Peyer's patch (tissue), 4 donors: ENCODE data around the gene PPARA.

ENCODE experiments used
- CTCF ChIP-seq, 6 experiments: fragments of 450-650 bp in 4 of 6; fragments of 200-600 bp in 2 of 6; sonication (generic) in 1 of 6; IDR thresholded peaks; one replicate each; pipeline ENCODE4 v1.5.1; 2017 to 2019; ENCODE audit warnings: antibody characterized with exemption in 6 of 6, mild to moderate bottlenecking in 3 of 6, moderate library complexity in 1 of 6
- POLR2A ChIP-seq, 2 donors: fragments of 450-650 bp; IDR thresholded peaks; one replicate each; pipeline ENCODE4 v1.5.1; 2017; ENCODE audit warnings: antibody characterized with exemption in 2 of 2, mild to moderate bottlenecking in 2 of 2, moderate library complexity in 2 of 2

- TF ChIP-seq CTCF (IDR thresholded peaks at IDR 0.05) (no peak), POLR2A (IDR thresholded peaks at IDR 0.05) (no peak)
Observed at GRCh38 chr22:46240506-46240905, 90.2 kb downstream of the PPARA start.
